Measurements from ENCODE around the gene CFAP53.

The CFAP53 gene

GRCh38 chr18:50287441-50288347 is 21.4 kb upstream of the CFAP53 start, which contains the start of gene CXXC1:
TSS of gene CXXC1 (minus strand) at chr18:50287692. CDS start at chr18:50287589, 103 bp downstream.
- peak; percentile 95 for DNase-seq

- DNase-seq, result no peak
Measured at GRCh38 chr18:50287028-50287440, 20.7 kb upstream of the CFAP53 start.

GRCh38 chr18:50286391-50287027 is 20.2 kb upstream of the CFAP53 start:
- no peak for DNase-seq

GRCh38 chr18:50285631-50286321 is 19.5 kb upstream of the CFAP53 start:
- DNase-seq, result no peak

- no peak for DNase-seq
Measured at GRCh38 chr18:50285071-50285470, 18.8 kb upstream of the CFAP53 start.

- DNase-seq, result no peak
Measured at GRCh38 chr18:50284255-50284885, 18.1 kb upstream of the CFAP53 start.

GRCh38 chr18:50283469-50284209 is 17.3 kb upstream of the CFAP53 start:
- DNase-seq, result no peak

- DNase-seq, result no peak
Measured at GRCh38 chr18:50282521-50283335, 16.4 kb upstream of the CFAP53 start.

GRCh38 chr18:50281972-50282520 is 15.8 kb upstream of the CFAP53 start:
- DNase-seq, result peak; percentile 26

GRCh38 chr18:50281295-50281971 is 15.1 kb upstream of the CFAP53 start, which contains the start of gene MBD1:
TSS of gene MBD1 (minus strand) at chr18:50281523. CDS start at chr18:50279992, 1,531 bp downstream.
- DNase-seq, result peak; percentile 99

- DNase-seq, result no peak
Measured at GRCh38 chr18:50280707-50281294, 14.5 kb upstream of the CFAP53 start.

GRCh38 chr18:50279752-50280151 is 13.5 kb upstream of the CFAP53 start:
- no peak for DNase-seq

- no peak for DNase-seq
Measured at GRCh38 chr18:50277942-50278341, 11.6 kb upstream of the CFAP53 start.

- no peak for DNase-seq
Measured at GRCh38 chr18:50276452-50276851, 10.2 kb upstream of the CFAP53 start.

GRCh38 chr18:50275503-50276036 is 9.3 kb upstream of the CFAP53 start:
- no peak for DNase-seq

- no peak for DNase-seq
Measured at GRCh38 chr18:50274941-50275340, 8.6 kb upstream of the CFAP53 start.

GRCh38 chr18:50274044-50274442 is 7.7 kb upstream of the CFAP53 start:
- no peak for DNase-seq

- no peak for DNase-seq
Measured at GRCh38 chr18:50273203-50274043, 7.1 kb upstream of the CFAP53 start.

GRCh38 chr18:50272568-50272967 is 6.3 kb upstream of the CFAP53 start:
- DNase-seq, result no peak

Measured in NK-92 treated with Interleukin-12 subunit alpha and Interleukin-12 subunit beta, amount 100 ng/mL, for 24 hours (cell line).